IPS-18a (cell line): Measurements from ENCODE around the gene ANKRD29.

ENCODE experiments used
- H3K27ac ChIP-seq: one replicate; pipeline ENCODE4 v1.5.1; 2013; ENCODE audit warnings: low read length
- H3K27me3 ChIP-seq: one replicate; pipeline ENCODE4 v1.6.1; 2013; ENCODE audit warnings: mild to moderate bottlenecking, low read length; ENCODE audit not compliant: control insufficient read depth, insufficient read depth
- H3K36me3 ChIP-seq: one replicate; pipeline ENCODE4 v1.6.1; 2013; ENCODE audit warnings: low read depth, low read length; ENCODE audit not compliant: control insufficient read depth
- H3K4me1 ChIP-seq: one replicate; pipeline ENCODE4 v1.6.1; 2013; ENCODE audit warnings: low read depth, low read length; ENCODE audit not compliant: control insufficient read depth
- H3K4me3 ChIP-seq: one replicate; pipeline ENCODE4 v1.5.1; 2013; ENCODE audit warnings: low read length
- H3K9ac ChIP-seq: one replicate; pipeline ENCODE4 v1.6.1; 2013; ENCODE audit warnings: mild to moderate bottlenecking, low read length, moderate library complexity
- H3K9me3 ChIP-seq: one replicate; pipeline ENCODE4 v1.6.1; 2013; ENCODE audit warnings: low read depth, low read length; ENCODE audit not compliant: control insufficient read depth

Gene ANKRD29

DNA sequence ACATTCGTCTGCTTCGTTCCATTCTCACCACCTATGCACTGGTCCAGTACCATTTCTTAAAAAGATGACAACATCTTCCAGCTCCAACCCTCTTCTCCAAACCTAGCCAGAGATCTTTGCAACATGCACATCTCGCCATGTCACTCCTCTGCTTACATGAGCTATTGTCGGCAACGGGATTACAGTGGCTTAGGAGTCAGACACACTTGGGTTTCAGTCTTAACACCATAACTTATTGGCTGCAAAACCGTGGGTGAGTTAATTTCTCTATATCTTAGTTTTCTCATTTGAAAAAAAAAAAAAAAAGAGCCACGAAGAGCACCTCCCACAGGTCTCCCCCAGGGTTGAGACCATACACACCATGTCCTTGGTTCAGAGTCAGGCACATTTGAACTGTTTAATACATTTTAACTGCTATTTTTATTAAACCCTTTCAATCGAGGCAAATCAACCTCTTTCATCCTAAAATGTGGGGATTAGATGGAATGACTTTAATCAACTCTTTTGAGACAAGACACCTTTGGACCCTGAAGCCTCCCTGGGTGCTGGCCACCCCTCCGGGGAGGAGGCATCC, 889 bp downstream of the ANKRD29 start:
- Histone ChIP-seq H3K9ac (no peak overlapping the region), H3K27me3 (peaks cover 16% of the 10 kb centered on the region), H3K27ac (no peak overlapping the region)

DNA sequence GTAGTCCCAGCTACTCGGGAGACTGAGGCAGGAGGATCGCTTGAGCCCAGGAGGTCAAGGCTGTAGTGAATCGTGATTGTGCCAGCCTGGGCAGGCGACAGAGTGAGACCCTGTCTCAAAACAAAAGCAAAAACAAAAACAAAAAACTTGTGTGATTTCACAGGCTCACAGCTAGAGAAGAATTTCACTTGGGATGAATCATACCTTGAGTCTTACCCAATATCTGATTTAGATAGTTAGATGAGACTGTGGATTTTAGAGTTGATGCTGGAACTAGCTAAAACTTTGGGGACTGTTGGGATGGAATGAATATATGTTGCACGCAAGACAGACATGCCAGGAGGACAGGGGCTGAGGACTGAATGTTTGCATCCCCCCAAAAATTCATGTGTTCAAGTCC, 4.4 kb downstream of the ANKRD29 start:
- Histone ChIP-seq H3K27ac (no peak overlapping the region), H3K4me1 (peaks cover 3% of the 10 kb centered on the region), H3K27me3 (peaks cover 16% of the 10 kb centered on the region), H3K4me3 (no peak overlapping the region), H3K9ac (no peak overlapping the region), H3K36me3 (no peaks in the 10 kb centered on the region), H3K9me3 (no peaks in the 10 kb centered on the region)

More for the DNA sequence above, 889 bp downstream of the ANKRD29 start:
- Histone ChIP-seq H3K4me3 (peak overlapping the region; percentile 70), H3K4me1 (peaks cover 3% of the 10 kb centered on the region), H3K36me3 (no peaks in the 10 kb centered on the region), H3K9me3 (no peaks in the 10 kb centered on the region)

DNA sequence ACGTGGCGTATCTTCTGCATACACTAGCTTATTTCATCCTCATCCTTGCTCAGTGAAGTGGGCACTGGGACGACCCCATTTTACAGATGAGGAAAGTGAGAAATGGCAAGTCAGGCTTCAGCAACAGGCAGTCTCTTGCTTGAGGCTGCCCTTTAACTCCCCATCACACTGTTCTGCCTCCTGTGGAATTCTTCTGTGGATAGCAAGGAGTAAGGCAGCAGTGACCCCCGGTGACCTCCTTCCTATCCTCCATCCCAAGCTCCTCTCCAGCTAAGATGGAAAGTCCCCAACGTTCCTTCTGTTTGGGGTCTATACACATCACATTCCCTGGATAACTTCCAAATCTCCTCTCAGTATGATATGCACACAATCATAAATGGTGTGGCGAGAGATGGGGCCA, 10.5 kb downstream of the ANKRD29 start:
- Histone ChIP-seq H3K4me1 (peaks cover 3% of the 10 kb centered on the region), H3K4me3 (no peak overlapping the region), H3K9me3 (no peaks in the 10 kb centered on the region), H3K36me3 (no peaks in the 10 kb centered on the region), H3K27me3 (no peaks in the 10 kb centered on the region), H3K27ac (no peak overlapping the region), H3K9ac (no peak overlapping the region)

DNA sequence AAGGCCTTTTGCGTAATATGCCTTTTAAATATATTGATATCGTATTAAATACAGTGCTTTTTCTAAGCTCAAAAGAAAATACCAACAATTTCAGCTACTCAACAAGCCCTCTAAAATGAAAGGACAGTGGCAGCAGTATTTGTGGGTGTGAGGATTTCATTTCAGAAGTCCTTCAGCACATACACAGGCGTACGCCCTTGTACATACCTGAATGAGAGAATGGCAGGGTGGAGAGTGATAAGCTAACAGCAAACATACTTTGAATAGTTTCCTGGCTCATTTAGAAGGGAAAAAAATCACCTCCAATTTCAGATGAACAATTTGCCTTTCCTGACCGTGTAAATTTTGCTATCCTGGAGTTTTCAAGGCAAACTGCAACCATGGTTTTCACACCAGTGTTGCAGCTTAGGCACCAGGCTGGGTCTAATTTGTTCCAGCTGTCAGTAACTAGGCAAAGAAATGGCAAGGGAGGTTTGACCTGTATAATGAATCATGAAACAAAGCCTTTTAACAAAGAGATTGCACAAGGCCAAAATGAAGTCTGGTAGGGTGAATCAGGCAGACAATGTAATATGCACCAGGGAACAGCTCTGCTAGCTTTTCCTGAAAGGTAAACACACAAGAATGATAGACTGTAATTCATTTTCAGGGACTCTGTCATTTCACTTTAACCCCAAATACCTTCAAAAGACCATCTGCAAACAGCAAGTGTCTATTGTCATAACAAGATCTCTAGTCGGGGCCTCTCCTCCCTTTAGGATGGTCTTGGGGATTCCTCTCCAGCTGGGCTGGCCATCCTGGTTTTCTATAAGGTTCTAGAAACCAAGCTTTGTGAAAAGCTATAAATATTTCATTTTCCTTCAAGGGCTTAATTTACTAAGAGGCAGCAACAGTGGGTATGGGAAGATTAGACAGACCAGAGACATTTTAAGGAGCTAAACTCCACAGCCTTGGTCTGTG, 11.5 kb downstream of the ANKRD29 start:
- H3K9me3 ChIP-seq = no peaks in the 10 kb centered on the region
- H3K4me3 ChIP-seq = no peak overlapping the region
- no peaks in the 10 kb centered on the region for H3K27me3 ChIP-seq
- H3K36me3 ChIP-seq = no peaks in the 10 kb centered on the region
- H3K27ac ChIP-seq = no peak overlapping the region
- no peak overlapping the region for H3K9ac ChIP-seq
- H3K4me1 ChIP-seq = peaks cover 3% of the 10 kb centered on the region

DNA sequence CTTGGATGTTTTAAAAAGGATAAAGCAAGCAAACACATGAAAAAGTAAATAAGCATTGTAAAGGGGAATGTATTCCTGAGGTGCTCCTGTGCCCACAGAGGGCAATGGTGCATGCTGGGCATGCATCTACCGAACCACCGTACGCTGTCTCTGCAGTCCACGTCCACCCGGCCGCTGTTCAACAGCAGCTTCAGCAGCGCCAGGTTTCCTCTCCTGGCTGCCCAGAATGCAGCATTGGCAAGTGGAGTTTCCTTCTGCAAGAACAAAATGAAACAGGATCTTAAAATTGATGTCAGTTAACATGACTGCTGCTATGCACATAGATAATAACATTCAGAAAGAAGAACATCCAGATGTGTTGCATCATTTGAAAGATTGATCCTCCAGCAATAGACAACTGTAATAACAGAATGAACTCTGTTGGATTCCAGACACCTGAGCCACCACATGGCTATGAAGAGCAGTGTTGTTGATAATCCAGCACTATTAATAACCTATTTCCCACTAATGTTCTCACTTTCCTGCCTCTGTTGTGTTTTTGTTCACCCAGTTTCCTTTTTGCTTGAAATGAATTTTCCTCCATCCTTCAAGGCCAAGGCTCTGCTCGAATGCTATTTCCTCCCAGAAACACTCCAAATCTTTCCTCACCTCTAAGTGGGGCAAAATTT, 13.6 kb downstream of the ANKRD29 start:
- Histone ChIP-seq H3K9ac (no peak overlapping the region), H3K4me1 (peaks cover 3% of the 10 kb centered on the region), H3K9me3 (no peaks in the 10 kb centered on the region), H3K27ac (no peak overlapping the region), H3K27me3 (no peaks in the 10 kb centered on the region), H3K36me3 (no peaks in the 10 kb centered on the region), H3K4me3 (no peak overlapping the region)

DNA sequence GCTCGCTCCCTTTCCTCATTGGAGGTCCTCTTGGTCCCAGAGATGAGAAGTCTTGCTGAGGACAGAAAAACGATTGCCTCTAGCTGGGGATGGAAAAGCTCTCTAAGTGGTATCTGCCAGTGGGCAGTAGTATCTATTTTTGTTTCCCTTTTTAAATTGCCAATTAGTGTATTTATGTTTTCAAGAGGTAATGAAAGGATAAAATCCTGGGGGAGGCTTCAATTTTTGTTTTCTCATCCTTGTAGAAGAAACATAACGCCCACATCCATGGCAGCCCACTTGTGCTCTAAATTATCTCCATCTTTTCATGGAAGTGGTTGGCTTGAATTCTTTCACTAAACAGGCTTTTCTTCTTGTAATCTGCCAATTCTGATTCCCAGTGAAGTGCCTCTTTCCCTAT, 14.3 kb downstream of the ANKRD29 start:
- Histone ChIP-seq H3K4me3 (no peak overlapping the region), H3K9ac (no peak overlapping the region), H3K4me1 (peaks cover 3% of the 10 kb centered on the region), H3K27me3 (no peaks in the 10 kb centered on the region), H3K9me3 (no peaks in the 10 kb centered on the region), H3K27ac (no peak overlapping the region), H3K36me3 (no peaks in the 10 kb centered on the region)

DNA sequence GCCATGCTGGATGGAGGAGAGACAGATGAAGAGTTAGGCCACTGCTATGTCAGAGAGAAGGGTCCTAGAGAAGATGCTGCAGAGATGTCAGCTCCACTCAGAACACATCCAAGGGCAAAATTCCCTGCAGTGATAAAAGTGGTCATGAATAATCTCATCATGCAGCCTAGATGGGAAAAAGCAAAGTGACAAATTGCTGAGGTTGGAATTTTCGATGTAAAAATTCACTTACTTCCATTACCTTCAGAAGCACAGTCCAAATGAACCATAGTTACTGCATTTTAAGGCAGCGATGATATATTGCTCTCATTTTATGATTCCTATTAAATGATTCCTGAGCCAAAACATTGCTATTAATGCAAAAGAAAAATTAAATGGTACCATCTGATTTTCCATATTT, 16.4 kb downstream of the ANKRD29 start:
- Histone ChIP-seq H3K9ac (no peak overlapping the region), H3K36me3 (no peaks in the 10 kb centered on the region)

DNA sequence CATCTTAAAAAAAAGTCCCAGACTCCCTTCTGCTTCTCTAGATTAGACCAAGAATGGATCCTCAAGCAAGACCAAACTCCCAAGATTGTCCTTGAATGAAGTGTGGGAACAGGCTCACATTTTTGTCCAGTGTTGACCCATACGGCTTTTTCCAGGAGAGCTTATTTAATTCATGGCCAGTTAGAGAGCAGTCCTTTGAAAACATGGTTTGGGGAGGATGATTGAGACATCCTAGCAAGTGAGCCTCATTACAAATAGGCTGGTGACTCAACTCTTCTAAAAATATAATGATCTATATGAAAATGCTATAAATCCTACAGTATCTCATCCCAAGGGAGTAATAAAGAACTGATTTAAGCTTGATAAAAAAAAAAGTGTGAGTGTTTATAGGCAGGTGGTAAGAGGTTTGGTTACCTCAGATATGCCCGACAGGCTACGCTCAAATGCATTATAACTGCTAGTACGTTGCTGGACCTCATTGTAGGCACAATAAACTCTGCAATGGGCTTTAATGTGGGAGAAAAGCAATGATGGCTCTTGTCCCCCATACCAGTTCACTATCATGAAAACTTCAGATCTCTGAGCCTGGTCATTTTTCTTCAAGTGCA, 17.0 kb downstream of the ANKRD29 start:
- Histone ChIP-seq H3K9me3 (no peaks in the 10 kb centered on the region), H3K4me1 (peaks cover 3% of the 10 kb centered on the region), H3K9ac (no peak overlapping the region), H3K27ac (no peak overlapping the region), H3K4me3 (no peak overlapping the region), H3K36me3 (no peaks in the 10 kb centered on the region), H3K27me3 (no peaks in the 10 kb centered on the region)

More for the DNA sequence above, 16.4 kb downstream of the ANKRD29 start:
- Histone ChIP-seq H3K4me1 (peaks cover 3% of the 10 kb centered on the region), H3K9me3 (no peaks in the 10 kb centered on the region), H3K27ac (no peak overlapping the region), H3K4me3 (no peak overlapping the region), H3K27me3 (no peaks in the 10 kb centered on the region)

DNA sequence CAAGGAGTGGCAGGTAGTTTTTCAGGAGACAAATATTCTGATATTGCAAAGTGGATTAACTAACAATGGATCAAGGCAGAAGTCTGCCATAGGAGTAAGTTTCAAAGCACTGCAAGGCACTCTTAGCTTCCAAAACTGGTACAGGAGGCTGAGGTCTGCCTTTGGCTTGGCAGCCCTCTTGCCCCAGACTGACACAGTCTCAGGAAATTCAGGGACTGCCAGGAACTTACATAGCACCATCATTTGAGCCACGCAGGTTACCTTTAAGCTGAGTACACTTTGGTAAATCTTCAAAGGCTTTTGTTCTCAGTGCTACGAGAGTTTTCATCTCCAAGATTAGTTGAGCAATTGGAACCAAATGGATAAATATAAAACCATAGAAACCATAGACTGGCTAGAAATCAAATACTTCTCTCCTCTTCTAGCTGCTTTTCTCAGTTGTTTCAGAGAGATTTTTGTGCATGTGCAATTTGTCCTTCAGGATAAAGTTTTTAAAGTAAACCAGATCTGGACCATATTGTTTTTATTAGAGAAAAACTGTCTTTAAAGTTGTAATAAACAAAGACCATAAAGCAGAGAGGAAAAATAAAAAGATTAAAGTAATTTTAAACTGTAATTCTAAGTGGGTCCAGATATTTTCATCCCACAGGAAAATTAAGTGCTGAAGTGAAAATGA, 18.8 kb downstream of the ANKRD29 start:
- H3K9ac ChIP-seq = no peak overlapping the region
- no peak overlapping the region for H3K4me3 ChIP-seq
- H3K36me3 ChIP-seq = no peaks in the 10 kb centered on the region
- peaks cover 3% of the 10 kb centered on the region for H3K4me1 ChIP-seq
- no peaks in the 10 kb centered on the region for H3K27me3 ChIP-seq
- no peak overlapping the region for H3K27ac ChIP-seq
- no peaks in the 10 kb centered on the region for H3K9me3 ChIP-seq

DNA sequence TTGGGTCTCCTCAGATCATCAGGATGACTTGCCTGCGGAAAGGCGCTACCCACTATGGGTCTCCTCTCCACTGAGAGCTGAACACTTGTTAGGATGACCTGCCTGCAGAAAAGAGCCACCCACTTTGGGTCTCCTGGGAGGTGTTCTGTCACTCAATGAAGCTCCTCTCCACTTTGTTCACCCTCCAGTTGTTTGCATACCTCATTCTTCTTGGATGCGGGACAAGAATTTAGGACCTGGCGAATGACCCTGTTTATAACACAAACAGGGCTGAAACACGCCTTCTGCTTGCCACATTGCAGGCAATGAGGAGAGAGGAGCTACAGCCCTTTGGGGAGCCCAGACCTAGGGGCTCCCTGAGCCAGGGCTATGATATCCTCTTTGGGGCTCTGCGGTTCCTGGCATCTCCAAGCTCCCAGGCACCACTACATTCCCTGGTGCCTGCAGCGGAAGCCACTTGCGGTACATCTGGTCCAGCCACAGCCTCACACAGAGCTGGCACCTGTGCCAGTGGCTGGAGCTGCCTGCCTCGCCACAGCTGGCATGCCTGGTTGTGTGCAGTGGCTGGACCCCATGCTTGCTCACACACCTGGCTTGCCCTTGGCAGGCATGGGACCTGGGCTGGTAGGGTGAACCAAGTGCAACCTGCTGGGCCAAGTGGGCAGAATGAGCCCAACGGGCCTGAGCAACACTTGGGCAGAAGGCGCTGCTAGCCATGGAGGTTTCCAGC, 20.6 kb downstream of the ANKRD29 start:
- H3K36me3 ChIP-seq = no peaks in the 10 kb centered on the region
- H3K4me3 ChIP-seq = no peak overlapping the region
- H3K27ac ChIP-seq = no peak overlapping the region
- H3K4me1 ChIP-seq = no peaks in the 10 kb centered on the region
- H3K9ac ChIP-seq = no peak overlapping the region
- H3K9me3 ChIP-seq = no peaks in the 10 kb centered on the region
- no peaks in the 10 kb centered on the region for H3K27me3 ChIP-seq
